Breast epithelium (tissue), 4 donors: Measurements from ENCODE around the gene ZBTB45. TPM values are rescaled to one million over a fixed set of nuclear protein-coding genes. Genes with fewer than 3 reads are reported as not detected.
A peak's percentile ranks its signal among the peaks of the same experiment; 100 is the strongest.
"Not testable (repeated sequence)": the region's sequence is repeated elsewhere in the genome, so short reads cannot be mapped to it uniquely, and the experiment has no call there.

Source experiments
- DNase-seq, 2 donors: peaks; one replicate each; pipeline ENCODE4 v3.0.0-alpha.2; 2019; ENCODE audit warnings: low spot score in 2 of 2
- H3K27ac ChIP-seq, 2 donors: fragments of 200-600 bp; sonication (generic) in 1 of 2; one replicate each; pipeline ENCODE4 v1.5.1; 2016 to 2019; ENCODE audit warnings: mild to moderate bottlenecking in 1 of 2
- H3K27me3 ChIP-seq, 2 donors: fragments of 200-600 bp; sonication (generic) in 1 of 2; one replicate each; pipeline versions ENCODE4 v1.5.1 to v1.6.0; 2017 to 2019; ENCODE audit warnings: control low read depth in 1 of 2, mild to moderate bottlenecking in 1 of 2
- H3K36me3 ChIP-seq: fragments of 200-600 bp; one replicate; pipeline ENCODE4 v1.5.1; 2019
- H3K4me1 ChIP-seq, 2 donors: fragments of 200-600 bp; sonication (generic); one replicate each; pipeline ENCODE4 v1.5.1; 2016 to 2019; ENCODE audit warnings: control low read depth in 1 of 2
- H3K4me3 ChIP-seq, 3 donors: fragments of 200-600 bp; sonication (generic); 1 replicate in 2 of 3; 2 replicates in 1 of 3; pipeline ENCODE4 v1.5.1; 2016 to 2019; ENCODE audit warnings: mild to moderate bottlenecking in 3 of 3, moderate library complexity in 2 of 3
- H3K9me3 ChIP-seq, 2 donors: fragments of 200-600 bp; sonication (generic) in 1 of 2; one replicate each; pipeline ENCODE4 v1.5.1; 2016 to 2019; ENCODE audit warnings: control low read depth in 1 of 2
- CTCF ChIP-seq, 3 donors: fragments of 450-650 bp; IDR thresholded peaks; one replicate each; pipeline ENCODE4 v1.5.1; 2016 to 2017; ENCODE audit warnings: antibody characterized with exemption in 3 of 3, mild to moderate bottlenecking in 3 of 3, moderate library complexity in 3 of 3
- POLR2A ChIP-seq: fragments of 450-650 bp; IDR thresholded peaks from one replicate; pipeline ENCODE4 v1.6.1; 2016; ENCODE audit warnings: antibody characterized with exemption, mild to moderate bottlenecking, moderate library complexity
- POLR2AphosphoS5 ChIP-seq, 3 donors: sonication (generic); formaldehyde crosslinking; IDR thresholded peaks; one replicate each; pipeline ENCODE4 v1.6.1; 2017; ENCODE audit warnings: antibody characterized with exemption in 3 of 3
- intact Hi-C: fragments of 100-400 bp; cut with DNase I; formaldehyde crosslinking; loops from one replicate; pipeline ENCODE4 v1.15.1; 2023; ENCODE audit warnings: low total_unique reads
- total RNA-seq, 3 donors: library from RNA; depleted of rRNA; stranded (reverse); fragments of >200 nt; gene quantifications; one replicate each; pipeline ENCODE4 v1.1.0, GENCODE V29; 2016

Gene ZBTB45
- total RNA-seq, 3 donors from 2014 or later = 8.2 to 9.2 (median 8.6) TPM

DNA sequence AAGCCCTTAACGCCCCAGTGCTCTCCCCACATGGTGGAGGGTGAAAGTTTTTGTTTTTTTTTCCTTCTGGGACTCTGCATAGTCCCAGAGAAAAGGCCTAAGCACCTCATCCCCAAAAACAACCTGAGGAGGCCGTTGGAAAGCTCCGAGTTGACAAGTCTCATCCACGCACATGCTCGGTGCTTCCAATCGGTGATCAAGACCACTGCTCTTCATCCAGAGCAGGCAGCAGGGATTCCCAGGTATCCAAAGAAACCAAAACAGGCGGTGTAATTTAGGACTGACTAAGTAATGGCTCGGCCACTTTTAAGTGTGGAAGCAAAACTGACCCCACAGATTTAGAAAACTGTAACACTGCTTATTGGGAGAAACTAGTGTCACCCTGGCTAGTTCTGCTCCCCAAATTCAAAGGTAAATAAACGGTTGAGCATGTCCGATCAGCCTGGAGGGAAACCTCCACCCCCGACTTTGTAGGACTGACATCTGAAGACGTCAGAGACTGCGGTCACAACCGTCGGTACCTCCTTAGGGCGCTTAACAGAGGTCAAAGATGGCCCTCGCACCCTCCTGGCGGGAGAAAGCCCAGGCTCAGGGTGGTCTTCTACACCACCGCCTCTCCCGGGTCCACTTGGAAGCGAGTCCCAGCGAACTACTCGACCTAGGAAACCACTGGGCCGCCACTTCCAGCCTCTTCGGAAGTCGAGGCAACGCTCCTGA, 44.5 kb downstream of the ZBTB45 start:
- no peaks in the 10 kb centered on the region for H3K36me3 ChIP-seq
- intact Hi-C loops = no loop called here
- no peaks in the 10 kb centered on the region for H3K9me3 ChIP-seq
- DNase-seq = no peak
- H3K27ac ChIP-seq = peak overlapping the region; percentile 91 to 97
- peak overlapping the region; percentile 52 to 89 (median 68) for H3K4me3 ChIP-seq
- TF ChIP-seq POLR2A = no peak
- no peak for TF ChIP-seq CTCF (IDR thresholded peaks at IDR 0.05)
- TF ChIP-seq POLR2AphosphoS5 (IDR thresholded peaks at IDR 0.05) = no peak
- H3K27me3 ChIP-seq = no peaks in the 10 kb centered on the region
- H3K4me1 ChIP-seq = peaks cover 5 to 9% of the 10 kb centered on the region in 2 donors

GRCh38 chr19:58474291-58474996, 45.2 kb downstream of the ZBTB45 start:
- Histone ChIP-seq H3K27me3 (no peaks in the 10 kb centered on the region), H3K36me3 (no peaks in the 10 kb centered on the region), H3K27ac (peak overlapping the region in 1 of 2 donors; percentile 8), H3K9me3 (no peaks in the 10 kb centered on the region), H3K4me1 (peaks cover 5 to 9% of the 10 kb centered on the region in 2 donors), H3K4me3 (no peak overlapping the region)
- intact Hi-C loops = no loop called here
- DNase-seq = no peak
- no peak for TF ChIP-seq CTCF (IDR thresholded peaks at IDR 0.05)
- no peak for TF ChIP-seq POLR2AphosphoS5 (IDR thresholded peaks at IDR 0.05)
- TF ChIP-seq POLR2A = no peak

DNA sequence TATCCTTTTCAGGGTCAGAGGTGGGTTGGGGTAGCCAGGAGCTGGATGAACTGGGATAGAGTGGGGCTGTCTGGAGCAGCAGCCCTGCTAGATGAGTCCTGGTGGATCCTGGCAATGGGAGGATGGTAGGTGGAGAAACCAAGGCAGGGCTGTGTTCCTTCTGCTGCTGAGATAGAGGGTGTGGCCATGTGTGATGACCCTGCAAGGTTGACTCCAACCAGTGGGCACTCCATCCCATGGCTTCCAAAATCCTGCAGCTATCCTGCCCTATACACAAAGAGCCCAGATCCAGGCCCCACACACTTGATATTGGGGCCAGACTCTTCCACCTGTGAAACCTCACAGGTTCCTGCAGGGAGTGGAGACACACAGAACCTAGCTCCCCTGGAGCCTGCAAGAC, 45.8 kb downstream of the ZBTB45 start:
- Histone ChIP-seq H3K27me3 (no peaks in the 10 kb centered on the region), H3K27ac (no peak overlapping the region), H3K36me3 (no peaks in the 10 kb centered on the region), H3K9me3 (no peaks in the 10 kb centered on the region), H3K4me3 (no peak overlapping the region), H3K4me1 (peaks cover 5 to 9% of the 10 kb centered on the region in 2 donors)
- TF ChIP-seq POLR2A (no peak), POLR2AphosphoS5 (IDR thresholded peaks at IDR 0.05) (no peak), CTCF (IDR thresholded peaks at IDR 0.05) (no peak)
- intact Hi-C loops = no loop called here
- DNase-seq = no peak

- H3K27ac ChIP-seq = no peak overlapping the region
- H3K36me3 ChIP-seq = no peaks in the 10 kb centered on the region
- no peaks in the 10 kb centered on the region for H3K27me3 ChIP-seq
- intact Hi-C loops = no loop called here
- no peaks in the 10 kb centered on the region for H3K9me3 ChIP-seq
- no peak overlapping the region for H3K4me3 ChIP-seq
- H3K4me1 ChIP-seq = peaks cover 3 to 9% of the 10 kb centered on the region in 2 donors
- no peak for TF ChIP-seq POLR2AphosphoS5 (IDR thresholded peaks at IDR 0.05)
- no peak for TF ChIP-seq CTCF (IDR thresholded peaks at IDR 0.05)
- TF ChIP-seq POLR2A = no peak
- DNase-seq = no peak
Measured at GRCh38 chr19:58471736-58472135, 47.9 kb downstream of the ZBTB45 start.

DNA sequence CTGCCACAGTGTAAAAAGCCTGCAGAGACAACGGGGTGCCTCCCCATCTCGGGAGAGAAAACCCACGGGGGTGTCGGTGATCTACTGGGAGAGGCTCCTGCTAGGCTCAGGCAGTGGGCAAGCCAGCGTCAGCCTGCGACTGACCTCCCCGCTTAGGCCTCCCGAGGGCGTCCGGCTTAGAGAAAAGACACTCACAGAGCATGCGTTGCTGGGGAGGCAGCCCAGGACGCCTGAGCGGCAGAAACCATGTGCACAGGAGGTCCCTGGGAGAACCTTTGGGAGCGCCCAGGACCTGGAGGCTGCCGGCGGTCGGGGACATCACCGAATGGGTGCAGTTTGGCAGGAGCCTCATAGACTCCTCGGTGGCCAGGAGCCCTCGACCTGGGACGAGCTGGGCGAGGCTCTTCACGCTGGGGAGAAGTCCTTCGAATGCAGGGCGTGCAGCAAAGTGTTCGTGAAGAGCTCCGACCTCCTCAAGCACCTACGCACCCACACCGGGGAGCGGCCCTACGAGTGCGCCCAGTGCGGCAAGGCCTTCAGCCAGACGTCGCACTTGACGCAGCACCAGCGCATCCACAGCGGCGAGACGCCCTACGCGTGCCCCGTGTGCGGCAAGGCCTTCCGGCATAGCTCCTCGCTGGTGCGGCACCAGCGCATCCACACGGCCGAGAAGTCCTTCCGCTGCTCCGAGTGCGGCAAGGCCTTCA, 48.6 kb downstream of the ZBTB45 start:
- intact Hi-C loops, H3K36me3 ChIP-seq: not testable (repeated sequence)

More for the DNA sequence above, 48.6 kb downstream of the ZBTB45 start:
- not testable (repeated sequence) for H3K4me1 ChIP-seq, H3K27me3 ChIP-seq, H3K9me3 ChIP-seq, H3K27ac ChIP-seq, DNase-seq, H3K4me3 ChIP-seq
